ENCODE data around the gene CLEC20A. TPM values are rescaled to one million over a fixed set of nuclear protein-coding genes. Genes with fewer than 3 reads are reported as not detected.

CLEC20A gene
- polyA plus RNA-seq, 4 donors, result 0.04 to 0.10 TPM; not detected in 2

DNA sequence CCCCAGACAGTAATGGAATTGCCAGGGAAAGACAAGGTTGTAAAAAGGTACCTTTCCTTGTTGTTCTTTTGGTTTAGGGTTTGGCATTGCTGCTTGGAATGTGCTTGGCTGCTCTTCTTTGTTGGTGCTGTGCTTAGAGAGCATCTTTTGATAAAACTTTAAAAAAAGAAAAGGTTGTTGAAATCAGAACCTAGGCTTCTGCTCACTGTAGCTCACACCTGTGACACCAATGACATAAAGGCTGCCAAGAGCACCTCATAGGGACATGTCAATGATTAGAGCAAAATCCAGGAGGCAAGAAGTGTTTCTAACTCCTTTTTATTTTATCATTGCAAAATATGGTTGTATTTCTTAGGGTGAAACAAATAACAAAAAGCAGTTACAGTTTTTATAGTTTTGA, 28.9 kb downstream of the CLEC20A start:
- no peak overlapping the region for H3K4me3 ChIP-seq (ENCODE audit: low read depth in 1 of 3, low read length in 3 of 3)
- no peak overlapping the region for H3K27ac ChIP-seq (ENCODE audit: low read depth in 1 of 3, low read length in 2 of 3)
- FAIRE-seq (no peak), DNase-seq (no peak)
- peaks cover 0 to 14% (median 4%) of the 10 kb centered on the region in 3 donors for H3K36me3 ChIP-seq (ENCODE audit: control insufficient read depth in 3 of 3, insufficient read depth in 2 of 3, low read depth in 1 of 3, low read length in 3 of 3)
- peaks cover 0 to 11% (median 0%) of the 10 kb centered on the region in 3 donors for H3K4me1 ChIP-seq (ENCODE audit: control insufficient read depth in 3 of 3, insufficient read depth in 2 of 3, low read depth in 1 of 3, low read length in 2 of 3)
- peaks cover 0 to 5% of the 10 kb centered on the region in 2 donors for H3K9me3 ChIP-seq (ENCODE audit: control insufficient read depth in 2 of 2, insufficient read depth in 1 of 2, low read depth in 1 of 2, low read length in 1 of 2)
- H3K27me3 ChIP-seq (ENCODE audit: control insufficient read depth in 3 of 3, insufficient read depth in 3 of 3, low read length in 3 of 3), result no peaks in the 10 kb centered on the region

DNA sequence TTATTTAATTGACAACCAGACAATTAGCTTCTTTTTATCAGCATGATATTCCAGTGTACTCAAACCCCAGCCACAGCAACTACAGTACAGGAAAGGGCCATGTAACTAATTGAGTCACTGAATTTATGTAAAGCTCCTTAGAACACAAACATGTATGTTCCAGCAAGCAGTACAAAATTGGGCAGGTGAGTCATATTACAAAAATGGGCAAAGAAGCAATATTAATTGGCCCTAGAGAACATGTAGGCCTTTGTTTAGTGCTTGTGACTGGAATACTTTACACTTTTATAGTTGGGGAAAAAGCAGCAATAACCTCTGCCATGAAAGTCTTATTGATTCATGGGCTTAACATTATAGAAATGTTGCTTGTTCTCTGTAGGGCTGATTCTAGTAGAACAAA, 31.8 kb downstream of the CLEC20A start:
- Histone ChIP-seq H3K4me1 (ENCODE audit: control insufficient read depth in 3 of 3, insufficient read depth in 2 of 3, low read depth in 1 of 3, low read length in 2 of 3) (peaks cover 0 to 2% (median 0%) of the 10 kb centered on the region in 3 donors), H3K27me3 (ENCODE audit: control insufficient read depth in 3 of 3, insufficient read depth in 3 of 3, low read length in 3 of 3) (no peaks in the 10 kb centered on the region), H3K4me3 (ENCODE audit: low read depth in 1 of 3, low read length in 3 of 3) (no peak overlapping the region), H3K36me3 (ENCODE audit: control insufficient read depth in 3 of 3, insufficient read depth in 2 of 3, low read depth in 1 of 3, low read length in 3 of 3) (peaks cover 0 to 10% (median 4%) of the 10 kb centered on the region in 3 donors), H3K9me3 (ENCODE audit: control insufficient read depth in 2 of 2, insufficient read depth in 1 of 2, low read depth in 1 of 2, low read length in 1 of 2) (peaks cover 0 to 5% of the 10 kb centered on the region in 2 donors), H3K27ac (ENCODE audit: low read depth in 1 of 3, low read length in 2 of 3) (no peak overlapping the region)
- FAIRE-seq, result no peak
- DNase-seq, result no peak

DNA sequence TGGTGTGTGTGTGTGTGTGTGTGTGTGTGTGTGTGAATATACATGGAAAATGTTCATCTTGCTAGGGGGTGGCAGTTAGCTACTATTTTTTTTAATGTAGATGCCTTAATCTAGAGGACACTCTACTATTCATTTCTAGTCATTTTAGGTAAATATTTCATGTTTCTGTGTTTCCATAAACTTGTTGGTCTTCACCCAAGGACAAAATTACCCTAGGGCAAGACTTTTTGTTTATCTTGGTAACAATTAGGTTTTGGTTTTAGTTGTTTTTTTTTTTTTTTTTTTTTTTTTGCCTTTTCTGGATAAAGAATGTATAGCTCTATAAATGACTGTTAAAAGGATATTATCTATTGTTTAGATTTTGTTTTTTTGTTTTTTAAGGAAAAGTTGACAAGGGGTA, 32.2 kb downstream of the CLEC20A start:
- H3K9me3 ChIP-seq (ENCODE audit: control insufficient read depth in 2 of 2, insufficient read depth in 1 of 2, low read depth in 1 of 2, low read length in 1 of 2), result peaks cover 0 to 5% of the 10 kb centered on the region in 2 donors
- H3K4me1 ChIP-seq (ENCODE audit: control insufficient read depth in 3 of 3, insufficient read depth in 2 of 3, low read depth in 1 of 3, low read length in 2 of 3), result no peaks in the 10 kb centered on the region
- no peaks in the 10 kb centered on the region for H3K27me3 ChIP-seq (ENCODE audit: control insufficient read depth in 3 of 3, insufficient read depth in 3 of 3, low read length in 3 of 3)
- no peak for DNase-seq
- FAIRE-seq, result no peak
- H3K36me3 ChIP-seq (ENCODE audit: control insufficient read depth in 3 of 3, insufficient read depth in 2 of 3, low read depth in 1 of 3, low read length in 3 of 3), result peaks cover 0 to 10% (median 4%) of the 10 kb centered on the region in 3 donors
- H3K4me3 ChIP-seq (ENCODE audit: low read depth in 1 of 3, low read length in 3 of 3), result no peak overlapping the region
- H3K27ac ChIP-seq (ENCODE audit: low read depth in 1 of 3, low read length in 2 of 3), result no peak overlapping the region

DNA sequence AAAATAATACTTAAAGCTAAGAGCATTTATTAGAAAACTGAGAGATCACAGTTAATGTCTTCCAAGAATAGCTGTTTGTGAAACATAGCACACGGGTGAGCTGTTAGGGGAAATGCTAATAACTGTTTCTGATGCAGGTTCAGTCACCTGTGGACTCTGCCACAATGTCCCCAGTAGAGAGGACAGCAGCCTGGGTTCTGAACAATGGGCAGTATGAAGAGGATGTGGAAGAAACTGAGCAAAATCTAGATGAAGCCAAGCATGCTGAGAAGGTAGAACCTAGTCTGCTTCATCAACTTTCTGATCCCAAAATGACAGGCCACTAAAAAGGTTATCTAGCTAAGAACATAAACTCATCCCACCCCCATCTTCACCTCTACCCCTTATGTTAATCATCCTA, 32.6 kb downstream of the CLEC20A start:
- H3K4me1 ChIP-seq (ENCODE audit: control insufficient read depth in 3 of 3, insufficient read depth in 2 of 3, low read depth in 1 of 3, low read length in 2 of 3), result no peaks in the 10 kb centered on the region
- H3K9me3 ChIP-seq (ENCODE audit: control insufficient read depth in 2 of 2, insufficient read depth in 1 of 2, low read depth in 1 of 2, low read length in 1 of 2), result peaks cover 0 to 5% of the 10 kb centered on the region in 2 donors
- WGBS, 3 donors, result 80 to 86% (median 85%) methylated on average over 1 of the region's 1 CpG
- no peaks in the 10 kb centered on the region for H3K27me3 ChIP-seq (ENCODE audit: control insufficient read depth in 3 of 3, insufficient read depth in 3 of 3, low read length in 3 of 3)
- H3K27ac ChIP-seq (ENCODE audit: low read depth in 1 of 3, low read length in 2 of 3), result no peak overlapping the region
- DNase-seq (no peak), FAIRE-seq (no peak)
- H3K36me3 ChIP-seq (ENCODE audit: control insufficient read depth in 3 of 3, insufficient read depth in 2 of 3, low read depth in 1 of 3, low read length in 3 of 3), result peaks cover 0 to 10% (median 4%) of the 10 kb centered on the region in 3 donors
- no peak overlapping the region for H3K4me3 ChIP-seq (ENCODE audit: low read depth in 1 of 3, low read length in 3 of 3)

DNA sequence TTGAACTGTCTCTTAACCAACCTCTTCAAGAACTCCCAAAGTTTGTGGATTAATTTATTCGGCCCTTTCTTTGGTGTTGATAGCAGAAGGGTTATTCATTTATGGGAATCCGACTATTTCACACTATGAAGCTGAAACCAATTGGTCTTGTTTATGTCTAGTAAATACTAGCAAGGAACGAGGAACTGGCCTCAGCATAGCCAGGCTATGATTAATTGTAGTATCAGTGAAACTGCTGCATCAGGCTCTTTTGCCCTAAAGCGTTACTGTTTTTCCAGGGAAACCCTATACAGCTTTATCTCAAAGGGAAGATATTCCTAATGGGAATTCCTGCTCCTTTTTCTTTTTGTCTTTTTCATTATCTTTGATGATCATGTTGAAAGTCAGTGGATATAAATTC, 35.1 kb downstream of the CLEC20A start:
- Histone ChIP-seq H3K36me3 (ENCODE audit: control insufficient read depth in 3 of 3, insufficient read depth in 2 of 3, low read depth in 1 of 3, low read length in 3 of 3) (peaks cover 0 to 12% (median 2%) of the 10 kb centered on the region in 3 donors), H3K9me3 (ENCODE audit: control insufficient read depth in 2 of 2, insufficient read depth in 1 of 2, low read depth in 1 of 2, low read length in 1 of 2) (no peaks in the 10 kb centered on the region), H3K27ac (ENCODE audit: low read depth in 1 of 3, low read length in 2 of 3) (peak overlapping the region in 1 of 3 donors; percentile 21), H3K4me3 (ENCODE audit: low read depth in 1 of 3, low read length in 3 of 3) (no peak overlapping the region), H3K4me1 (ENCODE audit: control insufficient read depth in 3 of 3, insufficient read depth in 2 of 3, low read depth in 1 of 3, low read length in 2 of 3) (no peaks in the 10 kb centered on the region), H3K27me3 (ENCODE audit: control insufficient read depth in 3 of 3, insufficient read depth in 3 of 3, low read length in 3 of 3) (no peaks in the 10 kb centered on the region)
- WGBS, 3 donors, result 73 to 89% (median 78%) methylated on average over 4 of the region's 4 CpGs
- DNase-seq (no peak), FAIRE-seq (no peak)

DNA sequence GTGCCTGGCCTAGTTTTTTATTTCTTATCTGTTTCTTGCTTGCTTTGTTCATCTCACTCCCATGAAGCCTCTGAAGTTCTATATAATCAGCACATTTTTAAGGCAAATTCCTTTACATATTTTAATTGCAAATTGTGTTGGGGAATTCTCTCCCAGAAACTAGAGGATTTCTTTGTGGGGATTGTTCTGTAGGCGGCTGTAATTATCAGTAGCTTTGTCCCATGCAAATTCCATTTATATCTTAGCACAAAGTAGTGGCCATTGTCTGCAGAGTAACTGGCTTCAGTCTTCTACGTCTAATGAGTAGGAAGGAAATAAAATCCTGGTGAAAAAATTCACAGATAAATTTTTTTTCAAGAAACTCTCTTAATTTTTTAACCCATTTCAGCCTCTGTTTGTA, 35.7 kb downstream of the CLEC20A start:
- no peak overlapping the region for H3K27ac ChIP-seq (ENCODE audit: low read depth in 1 of 3, low read length in 2 of 3)
- WGBS, 3 donors, result 78 to 93% (median 85%) methylated on average over 2 of the region's 2 CpGs
- no peaks in the 10 kb centered on the region for H3K9me3 ChIP-seq (ENCODE audit: control insufficient read depth in 2 of 2, insufficient read depth in 1 of 2, low read depth in 1 of 2, low read length in 1 of 2)
- H3K27me3 ChIP-seq (ENCODE audit: control insufficient read depth in 3 of 3, insufficient read depth in 3 of 3, low read length in 3 of 3), result no peaks in the 10 kb centered on the region
- DNase-seq, result no peak
- no peak for FAIRE-seq
- H3K36me3 ChIP-seq (ENCODE audit: control insufficient read depth in 3 of 3, insufficient read depth in 2 of 3, low read depth in 1 of 3, low read length in 3 of 3), result peaks cover 0 to 16% (median 2%) of the 10 kb centered on the region in 3 donors
- no peak overlapping the region for H3K4me3 ChIP-seq (ENCODE audit: low read depth in 1 of 3, low read length in 3 of 3)
- H3K4me1 ChIP-seq (ENCODE audit: control insufficient read depth in 3 of 3, insufficient read depth in 2 of 3, low read depth in 1 of 3, low read length in 2 of 3), result no peaks in the 10 kb centered on the region

DNA sequence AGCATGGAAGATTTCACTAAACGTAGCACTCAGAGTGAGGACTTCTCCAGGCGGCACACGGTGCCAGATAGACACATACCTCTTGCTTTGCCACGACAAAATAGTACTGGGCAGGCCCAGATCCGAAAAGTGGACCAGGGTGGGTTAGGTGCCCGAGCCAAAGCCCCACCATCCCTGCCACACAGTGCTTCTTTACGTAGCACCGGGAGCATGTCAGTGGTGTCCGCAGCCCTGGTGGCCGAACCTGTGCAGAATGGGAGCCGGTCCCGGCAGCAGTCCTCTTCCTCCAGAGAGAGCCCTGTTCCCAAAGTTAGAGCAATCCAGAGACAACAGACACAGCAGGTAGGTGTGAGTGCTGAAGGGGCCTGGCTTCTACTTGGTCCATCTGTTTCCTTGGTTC, 38.6 kb downstream of the CLEC20A start:
- peaks cover 0 to 12% (median 0%) of the 10 kb centered on the region in 3 donors for H3K36me3 ChIP-seq (ENCODE audit: control insufficient read depth in 3 of 3, insufficient read depth in 2 of 3, low read depth in 1 of 3, low read length in 3 of 3)
- no peak overlapping the region for H3K27ac ChIP-seq (ENCODE audit: low read depth in 1 of 3, low read length in 2 of 3)
- FAIRE-seq (no peak), DNase-seq (no peak)
- whole genome bisulfite sequencing, 3 donors, result 91 to 98% (median 94%) methylated on average over 12 of the region's 12 CpGs
- no peaks in the 10 kb centered on the region for H3K9me3 ChIP-seq (ENCODE audit: control insufficient read depth in 2 of 2, insufficient read depth in 1 of 2, low read depth in 1 of 2, low read length in 1 of 2)
- no peaks in the 10 kb centered on the region for H3K27me3 ChIP-seq (ENCODE audit: control insufficient read depth in 3 of 3, insufficient read depth in 3 of 3, low read length in 3 of 3)
- H3K4me1 ChIP-seq (ENCODE audit: control insufficient read depth in 3 of 3, insufficient read depth in 2 of 3, low read depth in 1 of 3, low read length in 2 of 3), result no peaks in the 10 kb centered on the region
- H3K4me3 ChIP-seq (ENCODE audit: low read depth in 1 of 3, low read length in 3 of 3), result no peak overlapping the region

DNA sequence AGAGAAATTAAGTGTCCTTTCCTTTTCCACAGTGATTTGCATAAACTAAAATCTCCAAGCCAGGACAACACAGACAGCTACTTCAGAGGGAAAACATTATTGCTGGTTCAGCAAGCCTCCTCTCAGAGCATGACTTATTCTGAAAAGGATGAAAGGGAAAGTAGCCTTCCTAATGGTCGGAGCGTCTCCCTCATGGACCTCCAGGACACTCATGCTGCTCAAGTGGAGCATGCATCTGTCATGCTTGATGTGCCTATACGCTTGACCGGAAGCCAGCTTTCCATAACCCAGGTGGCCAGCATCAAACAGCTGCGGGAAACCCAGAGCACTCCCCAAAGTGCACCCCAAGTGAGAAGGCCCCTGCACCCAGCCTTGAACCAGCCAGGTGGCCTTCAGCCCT, 39.1 kb downstream of the CLEC20A start:
- Histone ChIP-seq H3K4me3 (ENCODE audit: low read depth in 1 of 3, low read length in 3 of 3) (no peak overlapping the region), H3K9me3 (ENCODE audit: control insufficient read depth in 2 of 2, insufficient read depth in 1 of 2, low read depth in 1 of 2, low read length in 1 of 2) (no peaks in the 10 kb centered on the region), H3K4me1 (ENCODE audit: control insufficient read depth in 3 of 3, insufficient read depth in 2 of 3, low read depth in 1 of 3, low read length in 2 of 3) (no peaks in the 10 kb centered on the region), H3K36me3 (ENCODE audit: control insufficient read depth in 3 of 3, insufficient read depth in 2 of 3, low read depth in 1 of 3, low read length in 3 of 3) (peaks cover 0 to 12% (median 0%) of the 10 kb centered on the region in 3 donors), H3K27me3 (ENCODE audit: control insufficient read depth in 3 of 3, insufficient read depth in 3 of 3, low read length in 3 of 3) (no peaks in the 10 kb centered on the region), H3K27ac (ENCODE audit: low read depth in 1 of 3, low read length in 2 of 3) (no peak overlapping the region)
- no peak for FAIRE-seq
- 93 to 95% (median 94%) methylated on average over 5 of the region's 5 CpGs for WGBS, 3 donors
- no peak for DNase-seq

DNA sequence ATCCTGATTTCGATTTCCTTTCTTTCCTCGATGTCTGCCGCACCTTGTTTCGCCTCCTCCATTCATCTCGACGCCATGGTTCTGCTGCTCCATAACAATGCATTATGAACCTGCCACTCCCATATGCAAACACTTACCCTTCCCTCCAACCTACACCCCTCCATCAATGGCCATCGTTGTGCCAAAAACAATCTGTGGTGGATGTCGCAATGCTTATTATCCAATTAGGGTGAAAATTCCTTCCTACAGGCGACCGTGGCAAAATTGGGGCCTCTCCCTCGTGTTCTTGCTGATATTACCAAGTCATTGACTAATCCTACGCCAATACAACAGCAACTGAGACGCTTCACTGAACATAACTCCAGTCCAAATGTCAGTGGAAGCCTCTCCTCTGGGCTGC, 40.3 kb downstream of the CLEC20A start:
- 87 to 94% (median 89%) methylated on average over 13 of the region's 13 CpGs for WGBS, 3 donors
- no peak overlapping the region for H3K4me3 ChIP-seq (ENCODE audit: low read depth in 1 of 3, low read length in 3 of 3)
- no peaks in the 10 kb centered on the region for H3K9me3 ChIP-seq (ENCODE audit: control insufficient read depth in 2 of 2, insufficient read depth in 1 of 2, low read depth in 1 of 2, low read length in 1 of 2)
- H3K27me3 ChIP-seq (ENCODE audit: control insufficient read depth in 3 of 3, insufficient read depth in 3 of 3, low read length in 3 of 3), result no peaks in the 10 kb centered on the region
- H3K36me3 ChIP-seq (ENCODE audit: control insufficient read depth in 3 of 3, insufficient read depth in 2 of 3, low read depth in 1 of 3, low read length in 3 of 3), result peaks cover 0 to 16% (median 0%) of the 10 kb centered on the region in 3 donors
- no peak for DNase-seq
- no peak for FAIRE-seq
- no peaks in the 10 kb centered on the region for H3K4me1 ChIP-seq (ENCODE audit: control insufficient read depth in 3 of 3, insufficient read depth in 2 of 3, low read depth in 1 of 3, low read length in 2 of 3)
- no peak overlapping the region for H3K27ac ChIP-seq (ENCODE audit: low read depth in 1 of 3, low read length in 2 of 3)

Measured in small intestine (tissue), 7 donors.